Left lung (tissue), 10 donors: ENCODE measurements around the gene ITPK1. TPM values are rescaled to one million over a fixed set of nuclear protein-coding genes. Genes with fewer than 3 reads are reported as not detected.

Experiments
- ATAC-seq: fragments of 200-7000 bp; cut with Tn5 transposase; one replicate; pipeline ENCODE4 v1.9.1; 2020; ENCODE audit warnings: moderate library complexity
- DNase-seq, 4 donors: peaks; one replicate each; pipeline ENCODE4 v3.0.0-alpha.2; 2013 to 2020
- H3K27ac ChIP-seq, 2 donors: fragments of 200-600 bp; sonication (generic) in 1 of 2; one replicate each; pipeline versions ENCODE4 v1.5.0 to v1.8.0; 2020 to 2021
- H3K27me3 ChIP-seq, 2 donors: fragments of 200-600 bp; sonication (generic) in 1 of 2; one replicate each; pipeline versions ENCODE4 v1.5.0 to v1.8.0; 2020 to 2021
- H3K36me3 ChIP-seq, 2 donors: fragments of 200-600 bp; sonication (generic) in 1 of 2; one replicate each; pipeline versions ENCODE4 v1.5.0 to v1.8.0; 2020 to 2021
- H3K4me1 ChIP-seq, 2 donors: fragments of 200-600 bp; one replicate each; pipeline ENCODE4 v1.8.0; 2021
- H3K4me3 ChIP-seq, 2 donors: fragments of 200-600 bp; sonication (generic) in 1 of 2; one replicate each; pipeline versions ENCODE4 v1.5.0 to v1.8.0; 2020 to 2021; ENCODE audit warnings: mild to moderate bottlenecking in 1 of 2
- H3K9me3 ChIP-seq, 2 donors: fragments of 200-600 bp; sonication (generic) in 1 of 2; one replicate each; pipeline versions ENCODE4 v1.5.0 to v1.8.0; 2020 to 2021
- CTCF ChIP-seq, 2 donors: fragments of 200-600 bp; sonication (generic) in 1 of 2; IDR thresholded peaks; one replicate each; pipeline versions ENCODE4 v1.5.0 to v1.8.0; 2021; ENCODE audit warnings: antibody characterized with exemption in 2 of 2
- intact Hi-C, 2 donors: fragments of 100-400 bp; cut with DNase I; formaldehyde crosslinking; loops; one replicate each; pipeline versions ENCODE4 v1.11.2 to v1.14.2; 2022
- polyA plus RNA-seq, 6 donors: library from polyadenylated mRNA; unstranded; fragments of 120-200 nt; gene quantifications; one replicate each; pipeline ENCODE4 v1.2.1, GENCODE V29; 2013; ENCODE audit not compliant: insufficient read length in 6 of 6
- total RNA-seq, 2 donors: library from RNA; stranded (reverse); fragmentation: NEBNext Ultra II Directional; extraction: Animal tissue kit (Norgen Biotek cat#: 25700); gene quantifications; one replicate each; pipeline ENCODE4 v1.2.1, GENCODE V29; 2021
- donor health status: DM: no; HTN: yes; CAD: no.
- donor health status: DM: no; HTN: no; CAD: no.

Gene ITPK1
- total and polyA plus RNA-seq, 8 donors = 18.1 to 108 (median 20.8) TPM

- Histone ChIP-seq H3K36me3 (no peaks in the 10 kb centered on the region), H3K27me3 (no peaks in the 10 kb centered on the region), H3K9me3 (no peaks in the 10 kb centered on the region), H3K27ac (no peak overlapping the region), H3K4me3 (no peak overlapping the region), H3K4me1 (no peaks in the 10 kb centered on the region)
- ATAC-seq (no peak), DNase-seq (no peak)
- TF ChIP-seq CTCF (IDR thresholded peaks at IDR 0.05) = no peak
- intact Hi-C loops = no loop called here
Measured at GRCh38 chr14:93023039-93023438, 92.7 kb downstream of the ITPK1 start.

GRCh38 chr14:93019970-93020369 is 95.8 kb downstream of the ITPK1 start:
- Histone ChIP-seq H3K27me3 (no peaks in the 10 kb centered on the region), H3K4me3 (no peak overlapping the region), H3K36me3 (peaks cover 0 to 17% of the 10 kb centered on the region in 2 donors), H3K4me1 (no peaks in the 10 kb centered on the region), H3K9me3 (no peaks in the 10 kb centered on the region), H3K27ac (no peak overlapping the region)
- intact Hi-C loops = no loop called here
- ATAC-seq (no peak), DNase-seq (no peak)
- no peak for TF ChIP-seq CTCF (IDR thresholded peaks at IDR 0.05)

- Histone ChIP-seq H3K4me1 (peaks cover 0 to 3% of the 10 kb centered on the region in 2 donors), H3K4me3 (no peak overlapping the region), H3K9me3 (no peaks in the 10 kb centered on the region), H3K27me3 (no peaks in the 10 kb centered on the region), H3K27ac (no peak overlapping the region), H3K36me3 (peaks cover 0 to 20% of the 10 kb centered on the region in 2 donors)
- no peak for ATAC-seq
- peak in 1 of 4 donors; percentile 39 for DNase-seq
- intact Hi-C loops = no loop called here
- TF ChIP-seq CTCF (IDR thresholded peaks at IDR 0.05) = no peak
Measured at GRCh38 chr14:93019367-93019843, 96.3 kb downstream of the ITPK1 start.

GRCh38 chr14:93018366-93018765 is 97.4 kb downstream of the ITPK1 start:
- Histone ChIP-seq H3K27ac (no peak overlapping the region), H3K9me3 (no peaks in the 10 kb centered on the region), H3K27me3 (no peaks in the 10 kb centered on the region), H3K4me1 (peaks cover 1 to 13% of the 10 kb centered on the region in 2 donors), H3K4me3 (no peak overlapping the region), H3K36me3 (peaks cover 0 to 20% of the 10 kb centered on the region in 2 donors)
- ATAC-seq = no peak
- no peak for TF ChIP-seq CTCF (IDR thresholded peaks at IDR 0.05)
- no peak for DNase-seq
- intact Hi-C loops = no loop called here

GRCh38 chr14:93017898-93018297 is 97.8 kb downstream of the ITPK1 start:
- Histone ChIP-seq H3K36me3 (peaks cover 0 to 20% of the 10 kb centered on the region in 2 donors), H3K9me3 (no peaks in the 10 kb centered on the region), H3K4me3 (no peak overlapping the region), H3K27me3 (no peaks in the 10 kb centered on the region), H3K27ac (no peak overlapping the region), H3K4me1 (peaks cover 4 to 18% of the 10 kb centered on the region in 2 donors)
- DNase-seq (no peak), ATAC-seq (no peak)
- no peak for TF ChIP-seq CTCF (IDR thresholded peaks at IDR 0.05)
- intact Hi-C loops = no loop called here
